ENCODE data around the gene ANLN.

ANLN gene

DNA sequence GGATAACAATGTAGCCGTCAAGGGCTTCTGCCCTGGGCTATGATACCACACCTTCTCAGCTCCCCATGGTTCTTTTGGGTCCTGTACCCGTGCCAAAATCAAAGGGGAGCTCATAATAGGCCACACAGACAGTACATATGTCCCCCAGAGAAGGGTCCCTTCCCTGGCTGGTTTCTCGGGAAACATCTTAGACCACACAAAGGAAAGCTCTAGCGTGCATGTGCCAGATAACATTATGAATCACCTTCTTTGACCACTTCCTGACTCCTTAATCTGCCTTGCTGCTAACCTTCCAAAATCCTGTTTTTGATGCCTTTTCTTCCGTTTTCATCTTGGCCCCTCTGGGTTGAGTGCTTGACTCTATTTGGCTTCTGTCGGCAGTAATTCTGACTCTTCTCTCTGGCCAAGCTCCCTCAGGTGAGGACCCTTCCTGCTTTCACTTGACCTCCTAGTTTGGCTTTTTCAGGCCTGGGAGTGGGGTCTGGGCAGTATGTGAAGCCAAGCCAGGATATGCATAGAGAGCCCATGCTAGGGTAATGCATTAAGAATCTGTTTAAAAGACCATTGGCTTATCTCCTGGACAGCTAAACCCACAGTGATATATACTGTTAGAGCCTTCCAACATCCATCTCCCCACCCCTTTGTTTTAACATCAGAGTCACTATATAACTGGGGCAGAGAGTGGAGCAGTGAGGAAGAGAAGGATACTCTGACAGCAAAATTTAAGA lies 84.8 kb downstream of the ANLN start:
- TF ChIP-seq, protein P1, sequence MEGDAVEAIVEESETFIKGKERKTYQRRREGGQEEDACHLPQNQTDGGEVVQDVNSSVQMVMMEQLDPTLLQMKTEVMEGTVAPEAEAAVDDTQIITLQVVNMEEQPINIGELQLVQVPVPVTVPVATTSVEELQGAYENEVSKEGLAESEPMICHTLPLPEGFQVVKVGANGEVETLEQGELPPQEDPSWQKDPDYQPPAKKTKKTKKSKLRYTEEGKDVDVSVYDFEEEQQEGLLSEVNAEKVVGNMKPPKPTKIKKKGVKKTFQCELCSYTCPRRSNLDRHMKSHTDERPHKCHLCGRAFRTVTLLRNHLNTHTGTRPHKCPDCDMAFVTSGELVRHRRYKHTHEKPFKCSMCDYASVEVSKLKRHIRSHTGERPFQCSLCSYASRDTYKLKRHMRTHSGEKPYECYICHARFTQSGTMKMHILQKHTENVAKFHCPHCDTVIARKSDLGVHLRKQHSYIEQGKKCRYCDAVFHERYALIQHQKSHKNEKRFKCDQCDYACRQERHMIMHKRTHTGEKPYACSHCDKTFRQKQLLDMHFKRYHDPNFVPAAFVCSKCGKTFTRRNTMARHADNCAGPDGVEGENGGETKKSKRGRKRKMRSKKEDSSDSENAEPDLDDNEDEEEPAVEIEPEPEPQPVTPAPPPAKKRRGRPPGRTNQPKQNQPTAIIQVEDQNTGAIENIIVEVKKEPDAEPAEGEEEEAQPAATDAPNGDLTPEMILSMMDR (IDR thresholded peaks at IDR 0.05) = no peak

DNA sequence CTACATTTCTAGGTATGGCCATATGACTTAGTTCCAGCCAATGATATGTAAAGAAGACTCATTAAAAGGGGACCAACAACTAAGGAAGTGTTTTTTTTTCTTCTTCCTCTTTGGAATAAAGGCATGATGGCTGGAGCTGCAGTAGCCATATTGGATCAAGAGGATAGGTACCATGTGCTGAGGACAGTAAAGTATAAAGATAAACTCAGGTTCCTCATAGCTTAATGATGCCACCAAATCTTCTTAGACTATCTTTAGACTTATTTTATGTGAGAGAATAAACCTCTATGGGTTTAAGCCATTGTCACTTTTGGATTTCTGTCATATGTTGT lies 85.3 kb downstream of the ANLN start:
- TF ChIP-seq, protein P1 (IDR thresholded peaks at IDR 0.05) = no peak

DNA sequence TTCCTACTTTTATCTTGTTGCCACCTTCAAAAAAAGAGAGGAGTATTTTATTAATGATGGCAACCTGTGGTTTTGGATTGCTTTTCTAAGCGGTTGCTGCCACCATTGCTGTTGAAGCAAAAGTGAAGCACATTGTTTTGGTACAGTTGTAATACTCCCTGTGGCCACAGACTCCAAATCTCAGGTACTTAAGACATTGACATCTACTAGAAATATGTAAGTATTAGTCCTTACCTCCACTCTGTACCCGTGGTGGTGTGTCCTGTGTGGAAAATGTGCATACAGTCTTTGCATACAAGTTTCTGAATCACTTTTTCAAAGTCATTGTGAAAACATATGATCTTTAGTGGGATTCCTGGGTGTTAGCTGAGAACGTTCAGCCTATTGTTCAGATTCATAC lies 85.7 kb downstream of the ANLN start:
- TF ChIP-seq, protein P1 (IDR thresholded peaks at IDR 0.05) = no peak

DNA sequence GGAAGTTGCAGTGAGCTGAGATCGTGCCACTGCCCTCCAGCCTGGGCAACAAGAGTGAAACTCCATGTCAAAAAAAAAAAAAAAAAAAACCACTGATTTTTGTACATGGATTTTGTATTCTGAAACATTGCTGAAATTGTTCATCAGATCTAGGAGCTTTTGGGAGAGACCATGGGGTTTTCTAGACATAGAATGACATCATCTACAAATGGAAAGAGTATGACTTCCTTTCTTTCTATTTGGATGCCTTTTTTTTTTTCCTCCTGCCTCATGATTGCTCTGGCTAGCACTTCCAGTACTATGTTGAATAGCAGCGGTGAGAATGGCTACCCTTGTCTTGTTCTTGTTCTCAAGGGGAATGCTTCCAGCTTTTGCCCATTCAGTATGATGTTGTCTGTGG lies 89.1 kb downstream of the ANLN start:
- TF ChIP-seq, protein P1 (IDR thresholded peaks at IDR 0.05) = no peak

DNA sequence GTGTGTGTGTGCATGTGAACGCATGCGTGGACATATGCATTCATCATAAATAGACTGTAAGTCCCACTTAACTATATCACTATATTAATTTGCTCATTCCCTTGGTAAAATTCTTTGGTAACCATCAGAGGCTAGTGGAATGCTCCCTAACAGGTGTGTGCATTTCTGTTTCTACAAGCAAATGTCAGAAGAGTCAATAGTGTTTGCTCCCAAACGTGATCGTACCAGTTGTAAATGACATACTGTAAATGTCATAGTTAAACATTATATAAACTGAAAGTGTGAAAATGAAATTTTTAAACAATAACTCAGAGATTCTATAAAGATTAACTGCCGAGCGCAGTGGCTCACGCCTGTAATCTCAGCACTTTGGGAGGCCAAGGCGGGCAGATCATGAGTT lies 94.6 kb downstream of the ANLN start:
- TF ChIP-seq, protein P1 (IDR thresholded peaks at IDR 0.05) = no peak

DNA sequence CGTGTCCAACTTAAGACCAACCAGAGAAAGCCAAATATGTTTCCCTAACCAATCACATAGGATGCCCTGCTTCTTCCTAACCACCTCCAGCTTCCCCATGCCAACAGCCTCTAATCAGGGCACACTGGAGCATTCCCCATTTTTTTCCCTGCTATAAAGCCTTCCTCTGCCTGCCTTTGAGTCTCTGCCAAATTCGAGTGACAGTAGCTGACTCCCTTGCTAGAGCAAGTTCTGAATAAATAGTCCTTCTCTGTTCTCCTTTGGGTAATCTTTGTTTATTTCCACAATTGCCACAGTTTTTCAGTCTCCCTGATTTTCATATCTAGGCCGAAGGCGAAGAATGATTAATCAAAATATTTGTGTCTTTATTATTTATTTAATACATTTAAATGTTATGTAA lies 96.7 kb downstream of the ANLN start:
- TF ChIP-seq, protein P1 (IDR thresholded peaks at IDR 0.05) = no peak

DNA sequence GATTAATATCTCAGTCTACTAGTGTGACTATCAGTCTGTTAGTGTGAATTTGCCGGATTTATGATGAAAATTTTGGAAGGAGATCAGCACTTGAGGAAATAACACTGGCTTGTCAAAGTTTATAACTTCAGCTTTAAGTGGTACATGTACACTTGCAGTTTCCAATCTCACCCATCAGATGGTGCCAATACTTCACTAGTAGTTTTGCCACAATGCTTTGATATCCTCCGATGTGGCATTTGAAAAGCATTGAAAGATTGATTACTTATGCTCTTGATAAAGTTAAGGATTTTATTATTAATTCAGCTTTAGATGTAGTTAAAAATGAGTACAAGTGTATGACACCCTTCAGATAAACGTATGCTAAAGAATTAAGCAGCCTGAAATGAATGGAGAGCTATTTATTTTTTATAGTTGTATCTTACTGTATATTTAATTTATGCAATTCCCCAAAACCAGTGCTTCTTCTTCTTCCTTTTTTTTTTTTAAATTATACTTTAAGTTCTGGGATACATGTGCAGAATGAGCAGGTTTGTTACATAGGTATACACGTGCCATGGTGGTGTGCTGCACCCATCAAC lies 98.2 kb downstream of the ANLN start:
- TF ChIP-seq, protein P1 (IDR thresholded peaks at IDR 0.05) = peak; percentile 86

All from LNCAP (cell line).